HCT116 (cell line): ENCODE data around the gene MXD1. TPM values are rescaled to one million over a fixed set of nuclear protein-coding genes. Genes with fewer than 3 reads are reported as not detected.

Source experiments
- ATAC-seq: fragments of 200-7000 bp; cut with Tn5 transposase; 2 replicates; pipeline ENCODE4 v1.9.1; 2020; ENCODE audit warnings: mild to moderate bottlenecking, moderate library complexity
- BruUV-seq: library from RNA; stranded (reverse); fragments of 400-500 nt; replicated peaks from 2 replicates; lab custom pipeline; 2021; lab: Mats Ljungman, UMichigan
- CTCF ChIA-PET: fragments of 300-600 bp; sonication (Branson Sonifier 250); formaldehyde crosslinking; loops from one replicate; lab custom pipeline; 2021; ENCODE audit warnings: antibody characterized with exemption; lab: Charles Lee
- POLR2A ChIA-PET: fragments of 300-600, 350-600 bp; sonication (Branson Sonifier 250); formaldehyde crosslinking; loops from one replicate; lab custom pipeline; 2021; ENCODE audit warnings: antibody characterized with exemption; lab: Charles Lee
- RAD21 ChIA-PET, 2 experiments: fragments of 300-600 bp; sonication (Branson Sonifier 250); formaldehyde crosslinking; loops; one replicate each; lab custom pipeline; 2023; ENCODE audit warnings: low total read pairs in 2 of 2; ENCODE audit not compliant: uncharacterized antibody in 2 of 2, unreplicated experiment in 2 of 2, low non-redundant PET in 1 of 2; lab: Charles Lee
- DNase-seq: peaks from one replicate; pipeline ENCODE4 v3.0.0-alpha.2; 2010; ENCODE audit warnings: low read depth, low spot score
- H2AFZ ChIP-seq: fragments of 200-600 bp; shearing (Covaris generic), sonication (generic); 2 replicates; pipeline ENCODE4 v1.6.1; 2017; ENCODE audit warnings: low read depth, mixed run types, mixed read lengths, antibody characterized with exemption, low read length; ENCODE audit not compliant: poor library complexity, severe bottlenecking
- H3K27ac ChIP-seq: 2 replicates; pipeline ENCODE4 v1.5.1; 2012; ENCODE audit warnings: low read depth, low read length
- H3K27me3 ChIP-seq: fragments of 200-600 bp; sonication (generic); 2 replicates; pipeline ENCODE4 v1.6.1; 2016; ENCODE audit warnings: mixed run types, low read length, mixed read lengths; ENCODE audit not compliant: insufficient read depth
- H3K36me3 ChIP-seq, 2 experiments: fragments of 200-500 bp in 1 of 2; fragments of 200-600 bp in 1 of 2; sonication (Bioruptor generic) in 1 of 2; sonication (generic) in 1 of 2; 2 replicates each; pipeline versions ENCODE4 v1.5.1 to v1.6.1; 2014 to 2016; ENCODE audit warnings: low read length in 2 of 2, inconsistent platforms in 1 of 2, mixed read lengths in 1 of 2, mixed run types in 1 of 2; ENCODE audit not compliant: insufficient read depth in 2 of 2, control insufficient read depth in 1 of 2
- H3K4me1 ChIP-seq, 2 experiments: fragments of 200-600 bp in 1 of 2; sonication (generic) in 1 of 2; 2 replicates each; pipeline versions ENCODE4 v1.5.1 to v1.6.1; 2012 to 2017; ENCODE audit warnings: low read length in 2 of 2, inconsistent platforms in 1 of 2, mild to moderate bottlenecking in 1 of 2, mixed read lengths in 1 of 2, mixed run types in 1 of 2, moderate library complexity in 1 of 2; ENCODE audit not compliant: insufficient read depth in 2 of 2, control insufficient read depth in 1 of 2
- H3K4me2 ChIP-seq: fragments of 200-600 bp; sonication (generic); 2 replicates; pipeline ENCODE4 v1.6.1; 2017; ENCODE audit warnings: mixed run types, low read length, mixed read lengths
- H3K4me3 ChIP-seq, 2 experiments: fragments of 200-600 bp in 1 of 2; sonication (generic) in 1 of 2; replicated peaks in 1 of 2; 2 replicates each; pipeline ENCODE4 v1.5.1; 2011 to 2016; ENCODE audit warnings: low read length in 2 of 2, control low read depth in 1 of 2, low read depth in 1 of 2, mild to moderate bottlenecking in 1 of 2, mixed read lengths in 1 of 2, mixed run types in 1 of 2
- H3K79me2 ChIP-seq: fragments of 200-600 bp; sonication (generic); 2 replicates; pipeline ENCODE4 v1.6.1; 2017; ENCODE audit warnings: mild to moderate bottlenecking, mixed run types, low read length, moderate library complexity, mixed read lengths; ENCODE audit not compliant: insufficient read depth
- H3K9ac ChIP-seq: fragments of 200-600 bp; sonication (generic); 2 replicates; pipeline ENCODE4 v1.6.1; 2016; ENCODE audit warnings: low read length, mixed read lengths
- H3K9me2 ChIP-seq: fragments of 200-600 bp; sonication (generic), shearing (Covaris generic); 2 replicates; pipeline ENCODE4 v1.6.1; 2017; ENCODE audit warnings: mixed run types, mild to moderate bottlenecking, moderate library complexity; ENCODE audit not compliant: insufficient read depth
- H3K9me3 ChIP-seq, 2 experiments: fragments of 200-500 bp in 1 of 2; fragments of 200-600 bp in 1 of 2; sonication (Bioruptor generic) in 1 of 2; sonication (generic) in 1 of 2; 2 replicates each; pipeline ENCODE4 v1.6.1; 2014 to 2017; ENCODE audit warnings: low read length in 2 of 2, mixed read lengths in 2 of 2, inconsistent platforms in 1 of 2, low read depth in 1 of 2, mild to moderate bottlenecking in 1 of 2, mixed run types in 1 of 2, moderate library complexity in 1 of 2; ENCODE audit not compliant: control insufficient read depth in 1 of 2, insufficient read depth in 1 of 2
- H4K20me1 ChIP-seq: fragments of 200-600 bp; sonication (generic), shearing (Covaris generic); 2 replicates; pipeline ENCODE4 v1.6.1; 2017; ENCODE audit warnings: mixed run types, mild to moderate bottlenecking, moderate library complexity; ENCODE audit not compliant: insufficient read depth
- CEBPB ChIP-seq: IDR thresholded peaks from 2 replicates; pipeline ENCODE4 v1.6.1; 2012; ENCODE audit warnings: low read depth
- EGR1 ChIP-seq: IDR thresholded peaks from 2 replicates; pipeline ENCODE4 v1.6.1; 2012; ENCODE audit warnings: low read depth
- FOSL1 ChIP-seq: IDR thresholded peaks from 2 replicates; pipeline ENCODE4 v1.6.1; 2012; ENCODE audit warnings: low read depth
- JUND ChIP-seq: IDR thresholded peaks from 2 replicates; pipeline ENCODE4 v1.6.1; 2012
- RAD21 ChIP-seq: IDR thresholded peaks from 2 replicates; pipeline ENCODE4 v1.6.1; 2012; ENCODE audit warnings: low read depth, mild to moderate bottlenecking
- SIN3A ChIP-seq: IDR thresholded peaks from 2 replicates; pipeline ENCODE4 v1.6.1; 2012; ENCODE audit warnings: low read depth
- SP1 ChIP-seq: IDR thresholded peaks from 2 replicates; pipeline ENCODE4 v1.6.1; 2012; ENCODE audit warnings: low read depth
- SRF ChIP-seq: IDR thresholded peaks from 2 replicates; pipeline ENCODE4 v1.6.1; 2012; ENCODE audit warnings: low read depth
- TCF7L2 ChIP-seq: IDR thresholded peaks from 2 replicates; pipeline ENCODE4 v1.7.0; 2011; ENCODE audit warnings: borderline replicate concordance, inconsistent platforms; ENCODE audit not compliant: insufficient read depth, insufficient read length; ENCODE audit errors: extremely low read depth
- ZBTB33 ChIP-seq: IDR thresholded peaks from 2 replicates; pipeline ENCODE4 v1.6.1; 2011; ENCODE audit warnings: mild to moderate bottlenecking, low read length, moderate library complexity; ENCODE audit not compliant: insufficient replicate concordance; ENCODE audit errors: extremely low read depth
- ZFX ChIP-seq: fragments of 450-650 bp; IDR thresholded peaks from 2 replicates; pipeline ENCODE4 v1.6.1; 2017
- intact Hi-C: fragments of 100-400 bp; cut with micrococcal nuclease; formaldehyde crosslinking; loops from 2 replicates; pipeline ENCODE4 v1.10.0; 2022
- total RNA-seq: library from RNA; stranded (reverse); gene quantifications from one replicate; pipeline ENCODE4 v1.2.1, GENCODE V29; 2021; ENCODE audit not compliant: unreplicated experiment
- TF ChIP-seq, protein P1 (sequence below): IDR thresholded peaks from 2 replicates; pipeline ENCODE4 v1.6.1; 2012

Gene MXD1
- total RNA-seq, 1 experiment from 2014 or later = 10.3 TPM

DNA sequence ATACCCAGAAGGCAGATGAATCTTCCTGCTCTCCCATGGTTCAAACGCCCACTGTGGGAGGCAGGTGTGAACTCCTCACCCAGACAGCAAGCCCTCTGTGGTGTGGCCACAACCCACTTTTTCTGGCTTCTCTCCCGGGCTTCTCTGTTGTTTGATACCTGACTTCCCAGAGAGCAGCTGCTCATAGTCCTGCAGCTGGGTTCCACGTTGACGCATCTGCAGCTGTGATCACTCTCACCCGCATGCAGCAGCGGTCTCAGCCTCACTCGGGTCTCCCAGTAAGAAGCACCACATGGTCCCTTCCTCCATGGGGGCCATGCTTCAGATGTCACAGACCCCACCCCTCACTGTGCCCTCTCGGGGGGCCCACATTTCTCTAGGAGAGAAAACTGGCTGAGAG, 43.1 kb downstream of the MXD1 start:
- intact Hi-C loops = no loop called here
- ChIA-PET RAD21 (no interaction called here), POLR2A (no interaction called here), CTCF (no interaction called here)
- H3K36me3 ChIP-seq = no peaks in the 10 kb centered on the region
- no peak overlapping the region for H3K4me3 ChIP-seq
- H3K4me1 ChIP-seq = no peaks in the 10 kb centered on the region
- no TSS peak for BruUV-seq
- DNase-seq (no peak), ATAC-seq (no peak)
- no peak overlapping the region for H3K27ac ChIP-seq
- H2AFZ ChIP-seq = no peak overlapping the region
- H4K20me1 ChIP-seq = no peaks in the 10 kb centered on the region
- no peaks in the 10 kb centered on the region for H3K79me2 ChIP-seq
- H3K4me2 ChIP-seq = no peak overlapping the region
- H3K9me2 ChIP-seq = no peaks in the 10 kb centered on the region
- TF ChIP-seq RAD21 (no peak), JUND (no peak), SP1 (no peak), SRF (no peak), ZFX (no peak)
- TF ChIP-seq, protein P1, sequence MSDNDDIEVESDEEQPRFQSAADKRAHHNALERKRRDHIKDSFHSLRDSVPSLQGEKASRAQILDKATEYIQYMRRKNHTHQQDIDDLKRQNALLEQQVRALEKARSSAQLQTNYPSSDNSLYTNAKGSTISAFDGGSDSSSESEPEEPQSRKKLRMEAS = no peak
- no peak overlapping the region for H3K9ac ChIP-seq
- no peaks in the 10 kb centered on the region for H3K9me3 ChIP-seq
- H3K27me3 ChIP-seq = peaks cover 6% of the 10 kb centered on the region; the same call in 1 of the 2 replicates

- TF ChIP-seq FOSL1 (no peak), SIN3A (no peak), EGR1 (no peak), SRF (no peak), RAD21 (no peak), ZBTB33 (no peak), JUND (no peak), TCF7L2 (no peak), CEBPB (no peak)
- no peak overlapping the region for H2AFZ ChIP-seq
- H3K27me3 ChIP-seq = peaks cover 6% of the 10 kb centered on the region; the same call in 1 of the 2 replicates
- no peak overlapping the region for H3K9ac ChIP-seq
- no TSS peak for BruUV-seq
- no peaks in the 10 kb centered on the region for H3K4me1 ChIP-seq
- no peaks in the 10 kb centered on the region for H3K79me2 ChIP-seq
- CTCF ChIA-PET = no interaction called here
- DNase-seq (no peak), ATAC-seq (no peak)
- POLR2A ChIA-PET = no interaction called here
- RAD21 ChIA-PET = no interaction called here
- H4K20me1 ChIP-seq = no peaks in the 10 kb centered on the region
- H3K36me3 ChIP-seq = no peaks in the 10 kb centered on the region
- H3K4me2 ChIP-seq = no peak overlapping the region
- H3K9me3 ChIP-seq = no peaks in the 10 kb centered on the region
- no peaks in the 10 kb centered on the region for H3K9me2 ChIP-seq
- no peak overlapping the region for H3K4me3 ChIP-seq
- no peak overlapping the region for H3K27ac ChIP-seq
- intact Hi-C loops = no loop called here
These were observed 43.6 kb downstream of the MXD1 start for GRCh38 chr2:69958480-69958879.
